Mammary epithelial cell (primary cell): Measurements from ENCODE around the gene ZGLP1.

Source experiments
- CTCF ChIP-seq, 2 donors: IDR thresholded peaks in 1 of 2; conservative IDR thresholded peaks in 1 of 2; 2 replicates each; pipeline ENCODE4 v1.5.1; 2011 to 2012; ENCODE audit warnings: inconsistent platforms in 2 of 2, low read length in 2 of 2, mild to moderate bottlenecking in 2 of 2, control low read depth in 1 of 2, low read depth in 1 of 2; ENCODE audit not compliant: insufficient read depth in 1 of 2; ENCODE audit errors: extremely low read depth in 1 of 2
- EZH2 ChIP-seq: IDR thresholded peaks from 2 replicates; pipeline ENCODE4 v1.6.1; 2012; ENCODE audit warnings: low read length, inconsistent platforms, borderline replicate concordance

GRCh38 chr19:10320602-10321416, 11.2 kb upstream of the ZGLP1 start:
- TF ChIP-seq CTCF (conservative IDR thresholded peaks at IDR 0.05 in 1 of 2, IDR thresholded peaks at IDR 0.05 in 1 of 2; ENCODE audit: extremely low read depth in 1 of 2, insufficient read depth in 1 of 2, low read depth in 1 of 2, low read length in 2 of 2) (no peak), EZH2 (no peak)
